PC-3 (cell line): ENCODE data around the gene ARFGEF2. TPM values are rescaled to one million over a fixed set of nuclear protein-coding genes. Genes with fewer than 3 reads are reported as not detected.

ENCODE experiments used
- ATAC-seq: fragments of 200-7000 bp; cut with Tn5 transposase; 2 replicates; pipeline ENCODE4 v1.9.1; 2020; ENCODE audit warnings: mild to moderate bottlenecking, moderate library complexity
- Bru-seq: library from RNA; stranded (reverse); fragments of 400-500 nt; gene quantifications from one replicate; lab custom pipeline; 2021; lab: Mats Ljungman, UMichigan
- BruChase-seq, 2 experiments: library from RNA; stranded (reverse); fragments of 400-500 nt; gene quantifications; one replicate each; lab custom pipeline; 2021; lab: Mats Ljungman, UMichigan
- BruUV-seq: library from RNA; stranded (reverse); fragments of 400-500 nt; replicated peaks from 2 replicates; lab custom pipeline; 2021; lab: Mats Ljungman, UMichigan
- CTCF ChIA-PET: fragments of 300-600 bp; sonication (Branson Sonifier 250); formaldehyde crosslinking; loops from one replicate; lab custom pipeline; 2022; ENCODE audit warnings: antibody characterized with exemption; lab: Charles Lee
- POLR2A ChIA-PET: fragments of 300-600 bp; sonication (Branson Sonifier 250); formaldehyde crosslinking; loops from one replicate; lab custom pipeline; 2022; ENCODE audit warnings: antibody characterized with exemption; ENCODE audit not compliant: unreplicated experiment; lab: Charles Lee
- DNase-seq: peaks from one replicate; pipeline ENCODE4 v3.0.0-alpha.2; 2015
- H2AFZ ChIP-seq: fragments of 300-600 bp; sonication (generic); 2 replicates; pipeline ENCODE4 v1.6.0; 2016; ENCODE audit warnings: antibody characterized with exemption, low read length
- H3F3A ChIP-seq: fragments of 300-600 bp; sonication (generic); one replicate; pipeline ENCODE4 v1.6.0; 2017; ENCODE audit warnings: antibody characterized with exemption, low read length, control low read depth, mild to moderate bottlenecking; ENCODE audit not compliant: unreplicated experiment
- H3K27ac ChIP-seq: fragments of 300-600 bp; sonication (generic); 2 replicates; pipeline ENCODE4 v1.5.1; 2016; ENCODE audit warnings: mild to moderate bottlenecking, low read length
- H3K27me3 ChIP-seq: fragments of 300-600 bp; sonication (generic); 2 replicates; pipeline ENCODE4 v1.6.1; 2016; ENCODE audit warnings: low read length, mixed read lengths
- H3K36me3 ChIP-seq: fragments of 300-600 bp; sonication (generic); 2 replicates; pipeline ENCODE4 v1.6.1; 2016; ENCODE audit warnings: low read depth, mixed run types, low read length, mixed read lengths
- H3K4me1 ChIP-seq: fragments of 300-600 bp; sonication (generic); 2 replicates; pipeline ENCODE4 v1.5.1; 2016; ENCODE audit warnings: low read length; ENCODE audit not compliant: insufficient read depth
- H3K4me2 ChIP-seq: fragments of 300-600 bp; sonication (generic); 2 replicates; pipeline ENCODE4 v1.6.0; 2016; ENCODE audit warnings: low read length
- H3K4me3 ChIP-seq: fragments of 300-600 bp; sonication (generic); 2 replicates; pipeline ENCODE4 v1.5.1; 2016; ENCODE audit warnings: mild to moderate bottlenecking, low read length, mixed read lengths
- H3K79me2 ChIP-seq: fragments of 300-600 bp; sonication (generic); 2 replicates; pipeline ENCODE4 v1.6.1; 2017; ENCODE audit warnings: low read length, mixed read lengths
- H3K9ac ChIP-seq: fragments of 300-600 bp; sonication (generic); 2 replicates; pipeline ENCODE4 v1.6.0; 2016; ENCODE audit warnings: mild to moderate bottlenecking, low read length
- H3K9me2 ChIP-seq: fragments of 300-600 bp; sonication (generic); replicated peaks from 2 replicates; pipeline ENCODE4 v1.6.1; 2016; ENCODE audit warnings: mixed run types, low read length, mixed read lengths
- H3K9me3 ChIP-seq: fragments of 300-600 bp; sonication (generic); 2 replicates; pipeline ENCODE4 v1.6.1; 2016; ENCODE audit warnings: low read length, mixed read lengths
- H4K20me1 ChIP-seq: fragments of 300-600 bp; sonication (generic); 2 replicates; pipeline ENCODE4 v1.6.1; 2016; ENCODE audit warnings: low read length, mixed read lengths
- CTCF ChIP-seq: fragments of 300-600 bp; sonication (generic); conservative IDR thresholded peaks from 2 replicates; pipeline ENCODE4 v1.5.1; 2017; ENCODE audit warnings: antibody characterized with exemption, low read depth, mild to moderate bottlenecking, low read length
- EZH2 ChIP-seq: fragments of 300-600 bp; sonication (generic); IDR thresholded peaks from one replicate; pipeline ENCODE4 v1.6.1; 2017; ENCODE audit warnings: antibody characterized with exemption, mild to moderate bottlenecking, low read length; ENCODE audit not compliant: unreplicated experiment
- EZH2phosphoT487 ChIP-seq: fragments of 300-600 bp; sonication (generic); IDR thresholded peaks from 2 replicates; pipeline ENCODE4 v1.6.1; 2018; ENCODE audit warnings: mild to moderate bottlenecking, antibody characterized with exemption, low read length, borderline replicate concordance
- intact Hi-C: fragments of 100-400 bp; cut with micrococcal nuclease; formaldehyde crosslinking; loops from 2 replicates; pipeline ENCODE4 v1.9.0; 2023
- long read RNA-seq: library from polyadenylated mRNA; unstranded; transcript quantifications from one replicate; pipeline ENCODE4 v2.0.0, GENCODE V29; 2021; ENCODE audit not compliant: unreplicated experiment
- total RNA-seq: library from RNA; depleted of rRNA; stranded (reverse); fragments of >200 nt; gene quantifications from 2 replicates; pipeline ENCODE4 v1.2.3, GENCODE V29; 2014; rRNA removed

Gene ARFGEF2
- total RNA-seq: 33.5 and 35.9 TPM in 2 replicates
- percentile 90 among the genes with signal in this experiment for Bru-seq, nascent RNA
- percentile 89 among the genes with signal in this experiment for BruChase-seq, experiment 1, labeled RNA remaining after a 6-hour chase
- percentile 92 among the genes with signal in this experiment for BruChase-seq, experiment 2, labeled RNA remaining after a 2-hour chase
- long read RNA-seq, full-length matches to known transcripts: 7 of 51 reads
- long read RNA-seq, partial matches to known transcripts: 25 of 51 reads
- long read RNA-seq, other reads (novel, unspliced or antisense): 19 of 51 reads

DNA sequence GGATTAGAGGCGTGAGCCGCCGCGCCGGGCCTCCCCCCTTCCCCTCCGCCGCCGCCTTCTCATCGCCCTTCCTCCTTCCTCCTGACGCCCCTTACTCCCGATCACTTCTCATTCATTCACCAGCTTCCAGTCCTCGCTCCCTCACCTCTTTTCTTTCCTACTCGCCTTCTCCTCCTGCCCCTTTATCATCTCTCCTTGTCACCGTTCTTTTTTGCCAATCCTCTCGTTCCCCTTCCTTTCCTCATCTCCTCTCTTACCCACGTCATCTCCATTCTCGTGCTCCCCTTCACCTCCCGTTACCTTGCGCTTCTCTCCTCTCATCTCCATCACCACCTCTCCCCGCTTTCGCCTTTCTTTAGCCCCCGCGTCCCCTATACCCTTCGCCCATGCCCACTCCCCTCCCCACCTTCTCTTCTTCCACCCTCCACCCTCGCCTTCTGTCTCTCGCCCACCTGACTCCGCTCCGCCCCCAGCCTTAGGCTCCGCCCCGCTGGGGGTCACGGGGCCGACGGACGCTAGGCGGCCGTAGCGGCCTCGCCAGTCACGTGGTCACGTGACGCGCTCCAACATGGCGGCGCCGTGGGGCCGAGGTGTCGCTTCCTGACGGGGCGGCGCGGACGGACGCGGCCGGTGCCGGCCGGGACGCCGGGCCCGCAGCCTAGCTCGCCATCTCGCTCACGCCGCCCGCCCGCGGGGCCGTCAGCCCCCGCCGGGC, at the start of gene ARFGEF2:
Gene ARFGEF2 (plus strand): TSS at position 544 of the 715 bp plus-strand sequence. CDS start 179 bp downstream, outside the sequence.
- no peaks in the 10 kb centered on the region for H3K9me2 ChIP-seq
- peak within 1 kb of the TSS; percentile 93 for H3K9ac ChIP-seq
- DNase-seq (peak; percentile 97), ATAC-seq (peak; percentile 88)
- no TSS peak for BruUV-seq
- peak within 1 kb of the TSS; percentile 95 for H3K4me2 ChIP-seq
- POLR2A ChIA-PET: interaction anchor here (0.7 kb wide), 1 partner anchor 7 kb away, joined by 4 read pairs; no protein-coding TSS in a partner anchor
- H3K27ac ChIP-seq: peak within 1 kb of the TSS; percentile 73
- H4K20me1 ChIP-seq: peaks cover 31% of the 10 kb centered on the region
- TF ChIP-seq CTCF (no peak), EZH2phosphoT487 (no peak), EZH2 (no peak)
- peak within 1 kb of the TSS; percentile 89 for H3K4me3 ChIP-seq
- H3K79me2 ChIP-seq: peaks cover 50% of the 10 kb centered on the region
- no peaks in the 10 kb centered on the region for H3K27me3 ChIP-seq
- intact Hi-C loops: no loop called here
- no peaks in the 10 kb centered on the region for H3F3A ChIP-seq
- peaks cover 24% of the 10 kb centered on the region for H3K4me1 ChIP-seq
- H3K9me3 ChIP-seq: no peaks in the 10 kb centered on the region
- no peaks in the 10 kb centered on the region for H3K36me3 ChIP-seq
- CTCF ChIA-PET: no interaction called here
- H2AFZ ChIP-seq: peak within 1 kb of the TSS; percentile 98

DNA sequence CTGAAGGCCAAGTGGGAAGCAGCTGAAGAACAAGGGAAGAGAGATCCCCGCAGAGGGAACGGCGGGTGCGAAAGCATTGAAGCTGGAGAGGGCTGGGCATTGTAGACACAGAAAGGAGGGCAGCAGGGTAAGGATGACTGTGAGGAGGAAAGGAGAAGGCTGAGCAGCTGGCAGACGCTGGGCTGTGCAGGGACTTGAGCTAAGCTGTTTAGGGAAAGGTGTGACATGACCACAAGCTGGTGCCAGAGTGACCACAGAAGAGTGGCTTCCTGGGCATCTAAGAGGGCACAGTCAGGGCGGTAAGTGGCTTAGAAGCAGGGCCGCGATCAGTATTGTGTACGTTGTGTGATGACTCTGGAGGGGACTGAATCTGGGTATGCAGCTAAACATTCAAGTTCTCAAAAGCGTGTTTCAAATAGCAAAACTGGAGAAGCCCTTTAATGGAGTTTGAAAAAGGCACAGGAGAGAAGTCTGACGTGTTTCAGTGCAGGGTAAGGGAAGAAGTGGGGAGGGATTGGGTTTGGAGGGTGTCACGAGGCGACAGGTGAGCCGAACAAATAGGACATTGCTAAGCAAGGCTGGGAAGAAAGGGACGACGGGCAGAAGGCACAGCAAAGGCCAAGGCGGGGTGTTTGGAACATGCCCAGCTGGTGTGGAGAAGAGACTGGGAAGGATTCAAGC, 46.1 kb upstream of the ARFGEF2 start:
- Histone ChIP-seq H3K9ac (no peak overlapping the region), H3K9me3 (no peaks in the 10 kb centered on the region), H3K36me3 (no peaks in the 10 kb centered on the region), H3K4me1 (peaks cover 17% of the 10 kb centered on the region), H3K27me3 (no peaks in the 10 kb centered on the region), H3F3A (no peaks in the 10 kb centered on the region), H3K27ac (no peak overlapping the region), H3K79me2 (no peaks in the 10 kb centered on the region), H3K9me2 (no peaks in the 10 kb centered on the region), H3K4me3 (no peak overlapping the region), H4K20me1 (no peaks in the 10 kb centered on the region), H2AFZ (no peak overlapping the region), H3K4me2 (no peak overlapping the region)
- POLR2A ChIA-PET: no interaction called here
- TF ChIP-seq CTCF: no peak
- no peak for TF ChIP-seq EZH2phosphoT487
- no peak for TF ChIP-seq EZH2
- CTCF ChIA-PET: interaction anchor here (0.5 kb wide), 1 partner anchor 29 kb away, joined by 19 read pairs; no protein-coding TSS in a partner anchor
- intact Hi-C loops: no loop called here
- ATAC-seq: no peak
- BruUV-seq: no TSS peak
- no peak for DNase-seq
